Spinal cord (tissue), 10 donors: Measurements from ENCODE around the gene LAMTOR5. TPM values are rescaled to one million over a fixed set of nuclear protein-coding genes. Genes with fewer than 3 reads are reported as not detected.
"Not testable (repeated sequence)": the region's sequence is repeated elsewhere in the genome, so short reads cannot be mapped to it uniquely, and the experiment has no call there.

Experiments
- DNase-seq, 6 donors: peaks; one replicate each; pipeline versions ENCODE4 v3.0.0 to v3.0.0-alpha.2; 2013 to 2015; ENCODE audit warnings: low spot score in 6 of 6, low read depth in 4 of 6
- H3K27ac ChIP-seq: one replicate; pipeline ENCODE4 v1.5.1; 2013; ENCODE audit warnings: low read depth, low read length, control low read depth
- H3K27me3 ChIP-seq: one replicate; pipeline ENCODE4 v1.6.1; 2013; ENCODE audit warnings: low read length; ENCODE audit not compliant: control insufficient read depth, insufficient read depth
- H3K36me3 ChIP-seq: one replicate; pipeline ENCODE4 v1.6.1; 2013; ENCODE audit warnings: low read length; ENCODE audit not compliant: control insufficient read depth, insufficient read depth
- H3K4me1 ChIP-seq: one replicate; pipeline ENCODE4 v1.6.1; 2013; ENCODE audit warnings: low read length; ENCODE audit not compliant: control insufficient read depth, insufficient read depth
- H3K4me3 ChIP-seq: one replicate; pipeline ENCODE4 v1.5.1; 2013; ENCODE audit warnings: low read depth, low read length, control low read depth
- H3K9me3 ChIP-seq: one replicate; pipeline ENCODE4 v1.6.1; 2013; ENCODE audit warnings: low read length; ENCODE audit not compliant: control insufficient read depth, insufficient read depth
- WGBS: methylation state at CpG from one replicate; pipeline ENCODE4 v1.1.5; 2013; ENCODE audit warnings: missing lambda C conversion rate; ENCODE audit not compliant: insufficient coverage; 5-methylcytosine and 5-hydroxymethylcytosine counted together
- polyA plus RNA-seq, 2 donors: library from polyadenylated mRNA; unstranded; fragments of 120-200 nt; gene quantifications; one replicate each; pipeline ENCODE4 v1.2.1, GENCODE V29; 2013; ENCODE audit not compliant: insufficient read length in 2 of 2
- total RNA-seq, 2 donors: library from RNA; depleted of rRNA in 1 of 2; stranded (reverse); fragments of 120-200 nt in 1 of 2; fragments of >200 nt in 1 of 2; gene quantifications; one replicate each; pipeline versions ENCODE4 v1.2.3 to v1.2.4, GENCODE V29; 2013 to 2014
- donor health status: healthy.

Gene LAMTOR5
- total and polyA plus RNA-seq, 4 donors, result 39.6 to 151 (median 135) TPM

GRCh38 chr1:110444561-110444960 lies 37.1 kb upstream of the LAMTOR5 start:
- WGBS, result 89% methylated on average over 7 of the region's 8 CpGs
- Histone ChIP-seq H3K27ac (no peak overlapping the region), H3K9me3 (no peaks in the 10 kb centered on the region), H3K27me3 (no peaks in the 10 kb centered on the region), H3K36me3 (no peaks in the 10 kb centered on the region), H3K4me3 (no peak overlapping the region), H3K4me1 (no peaks in the 10 kb centered on the region)
- no peak for DNase-seq

- H3K36me3 ChIP-seq, result no peaks in the 10 kb centered on the region
- 74% methylated on average over 6 of the region's 8 CpGs for WGBS
- DNase-seq, result no peak
- H3K27me3 ChIP-seq, result no peaks in the 10 kb centered on the region
- no peak overlapping the region for H3K27ac ChIP-seq
- no peaks in the 10 kb centered on the region for H3K9me3 ChIP-seq
- H3K4me1 ChIP-seq, result no peaks in the 10 kb centered on the region
- H3K4me3 ChIP-seq, result no peak overlapping the region
Observed at GRCh38 chr1:110443451-110443850, 36.0 kb upstream of the LAMTOR5 start.

- H3K36me3 ChIP-seq, result no peaks in the 10 kb centered on the region
- no peaks in the 10 kb centered on the region for H3K4me1 ChIP-seq
- no peaks in the 10 kb centered on the region for H3K27me3 ChIP-seq
- no peak for DNase-seq
- no peak overlapping the region for H3K27ac ChIP-seq
- H3K9me3 ChIP-seq, result no peaks in the 10 kb centered on the region
- no peak overlapping the region for H3K4me3 ChIP-seq
Observed at GRCh38 chr1:110441888-110442287, 34.4 kb upstream of the LAMTOR5 start.

GRCh38 chr1:110440877-110441276 lies 33.4 kb upstream of the LAMTOR5 start:
- Histone ChIP-seq H3K9me3 (no peaks in the 10 kb centered on the region), H3K27ac (peak overlapping the region; percentile 35), H3K36me3 (no peaks in the 10 kb centered on the region), H3K4me1 (peaks cover 6% of the 10 kb centered on the region), H3K4me3 (no peak overlapping the region), H3K27me3 (no peaks in the 10 kb centered on the region)
- WGBS, result 63% methylated on average over 3 of the region's 3 CpGs
- DNase-seq, result no peak

DNA sequence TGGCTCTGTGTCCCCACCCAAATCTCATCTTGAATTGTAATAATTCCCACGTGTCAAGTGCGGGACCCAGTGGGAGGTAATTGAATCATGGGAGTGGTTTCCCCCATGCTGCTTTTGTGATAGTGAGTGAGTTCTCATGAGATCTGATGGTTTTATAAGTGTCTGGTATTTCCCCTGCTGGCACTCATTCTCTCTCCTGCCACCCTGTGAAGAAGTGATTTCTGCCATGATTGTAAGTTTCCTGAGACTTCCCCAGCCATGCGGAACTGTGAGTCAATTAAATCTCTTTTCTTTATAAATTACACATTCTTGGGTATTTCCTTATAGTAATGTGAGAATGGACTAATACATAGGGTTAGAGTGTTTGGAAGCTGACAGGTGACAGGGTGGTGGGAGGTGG lies 32.4 kb upstream of the LAMTOR5 start:
- H3K36me3 ChIP-seq, H3K4me3 ChIP-seq, H3K4me1 ChIP-seq, H3K27ac ChIP-seq, DNase-seq, H3K9me3 ChIP-seq, H3K27me3 ChIP-seq: not testable (repeated sequence)
- WGBS, result 100% methylated on average over 1 of the region's 3 CpGs

GRCh38 chr1:110438893-110439292 lies 31.4 kb upstream of the LAMTOR5 start:
- Histone ChIP-seq H3K36me3 (no peaks in the 10 kb centered on the region), H3K9me3 (no peaks in the 10 kb centered on the region), H3K27ac (no peak overlapping the region), H3K4me1 (peaks cover 8% of the 10 kb centered on the region), H3K4me3 (no peak overlapping the region), H3K27me3 (no peaks in the 10 kb centered on the region)
- WGBS, result 84% methylated on average over 3 of the region's 4 CpGs
- no peak for DNase-seq

- DNase-seq, H3K4me3 ChIP-seq, H3K9me3 ChIP-seq, H3K36me3 ChIP-seq, H3K27me3 ChIP-seq, H3K27ac ChIP-seq: not testable (repeated sequence)
- WGBS, result 81% methylated on average over 9 of the region's 9 CpGs
- peaks cover 13% of the 10 kb centered on the region for H3K4me1 ChIP-seq
Observed at GRCh38 chr1:110437645-110438299, 30.3 kb upstream of the LAMTOR5 start.

DNA sequence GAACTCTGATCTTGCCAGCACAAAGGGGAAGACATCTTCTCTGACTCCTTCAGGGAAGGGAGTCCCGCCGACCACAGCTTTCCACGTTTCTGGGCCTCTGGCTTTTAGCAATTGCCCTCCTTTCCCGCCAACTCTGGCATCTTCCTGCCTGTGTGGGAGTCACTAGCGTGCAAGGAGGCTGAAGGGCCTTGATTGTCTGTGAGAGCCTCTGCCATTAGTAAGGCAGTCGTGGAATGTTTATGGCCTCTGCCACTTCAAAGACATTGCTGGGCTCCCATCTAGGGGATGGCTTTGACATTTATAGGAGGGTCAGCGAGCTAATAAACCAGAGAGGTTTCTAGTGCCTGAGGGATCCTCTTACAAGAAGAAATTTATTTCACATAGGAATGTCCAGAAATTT lies 29.1 kb upstream of the LAMTOR5 start:
- peak overlapping the region; percentile 50 for H3K27ac ChIP-seq
- no peaks in the 10 kb centered on the region for H3K9me3 ChIP-seq
- peak in 1 of 6 donors; percentile 33 for DNase-seq
- no peak overlapping the region for H3K4me3 ChIP-seq
- WGBS, result 58% methylated on average over 6 of the region's 7 CpGs
- H3K4me1 ChIP-seq, result peaks cover 13% of the 10 kb centered on the region
- no peaks in the 10 kb centered on the region for H3K27me3 ChIP-seq
- H3K36me3 ChIP-seq, result no peaks in the 10 kb centered on the region

DNA sequence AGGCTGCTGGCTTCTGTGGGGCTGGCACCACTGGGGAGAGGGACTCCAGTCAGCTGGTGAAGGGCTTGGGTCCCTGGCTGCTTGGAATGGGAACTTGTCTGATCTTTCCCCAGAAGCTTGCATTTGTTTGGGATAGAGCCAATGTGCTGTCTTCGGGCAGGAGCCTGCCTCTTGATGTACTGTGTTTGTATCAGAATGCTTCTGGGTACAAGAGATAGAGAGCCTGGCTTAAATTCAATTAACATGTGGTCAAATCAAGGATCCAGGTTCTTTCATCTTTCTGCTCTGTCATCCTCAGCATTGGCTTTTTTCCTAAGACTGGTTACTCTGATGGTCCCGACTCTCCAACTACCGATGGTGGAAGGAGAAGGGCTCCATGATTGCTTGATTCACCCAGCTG lies 27.5 kb upstream of the LAMTOR5 start:
- WGBS, result 33% methylated on average over 1 of the region's 3 CpGs
- no peak for DNase-seq
- H3K9me3 ChIP-seq, result no peaks in the 10 kb centered on the region
- peaks cover 6% of the 10 kb centered on the region for H3K27me3 ChIP-seq
- no peaks in the 10 kb centered on the region for H3K36me3 ChIP-seq
- H3K4me3 ChIP-seq, result no peak overlapping the region
- no peak overlapping the region for H3K27ac ChIP-seq
- peaks cover 13% of the 10 kb centered on the region for H3K4me1 ChIP-seq

DNA sequence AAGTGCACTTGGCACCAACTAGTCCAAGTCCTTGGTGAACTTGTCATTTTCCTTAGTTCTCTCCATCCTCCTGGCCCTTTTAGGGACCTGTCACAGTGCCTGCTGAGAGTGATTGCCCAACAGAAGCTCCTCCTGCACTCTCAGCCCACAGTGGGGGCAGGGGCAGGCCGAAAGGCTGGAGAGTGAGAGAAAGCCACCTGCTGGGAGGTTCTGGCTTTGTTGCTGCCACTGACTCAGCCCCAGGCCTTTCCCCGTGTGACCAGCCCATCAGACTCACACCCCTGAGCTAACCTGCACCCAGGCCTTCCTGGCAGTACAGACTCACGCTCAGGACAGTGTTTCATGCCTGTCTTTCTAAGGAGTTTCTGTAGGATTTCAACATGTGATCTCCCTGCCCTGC lies 26.3 kb upstream of the LAMTOR5 start:
- no peaks in the 10 kb centered on the region for H3K36me3 ChIP-seq
- 36% methylated on average over 2 of the region's 3 CpGs for WGBS
- H3K27me3 ChIP-seq, result peaks cover 6% of the 10 kb centered on the region
- no peak overlapping the region for H3K27ac ChIP-seq
- H3K4me3 ChIP-seq, result no peak overlapping the region
- H3K4me1 ChIP-seq, result peaks cover 13% of the 10 kb centered on the region
- no peaks in the 10 kb centered on the region for H3K9me3 ChIP-seq
- no peak for DNase-seq
